GM21390 (cell line): ENCODE data around the gene MBTPS1.

Experiments used
- ATAC-seq: cut with Tn5 transposase; IDR thresholded peaks from one replicate; pipeline ENCODE4 v1.9.1; 2021; ENCODE audit not compliant: unreplicated experiment

Gene MBTPS1

DNA sequence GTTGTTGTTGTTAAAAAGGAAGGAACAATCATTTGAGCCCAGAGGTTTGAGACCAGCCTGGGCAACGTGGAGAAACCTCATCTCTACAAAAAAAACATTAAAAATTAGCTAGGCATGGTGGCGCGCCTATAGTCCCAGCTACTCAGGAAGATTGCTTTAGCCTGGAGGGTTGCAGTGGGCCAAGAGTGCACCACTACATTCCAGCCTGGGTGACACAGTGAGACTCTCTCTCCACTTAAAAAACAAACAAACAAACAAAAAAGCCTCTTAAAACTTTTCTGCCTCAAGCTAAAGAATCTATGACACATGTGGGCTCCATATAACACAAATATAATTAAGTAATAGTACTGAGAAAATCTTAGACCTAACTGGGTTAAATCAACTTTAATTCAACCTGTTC lies 12.5 kb downstream of the MBTPS1 start:
- no peak for ATAC-seq

DNA sequence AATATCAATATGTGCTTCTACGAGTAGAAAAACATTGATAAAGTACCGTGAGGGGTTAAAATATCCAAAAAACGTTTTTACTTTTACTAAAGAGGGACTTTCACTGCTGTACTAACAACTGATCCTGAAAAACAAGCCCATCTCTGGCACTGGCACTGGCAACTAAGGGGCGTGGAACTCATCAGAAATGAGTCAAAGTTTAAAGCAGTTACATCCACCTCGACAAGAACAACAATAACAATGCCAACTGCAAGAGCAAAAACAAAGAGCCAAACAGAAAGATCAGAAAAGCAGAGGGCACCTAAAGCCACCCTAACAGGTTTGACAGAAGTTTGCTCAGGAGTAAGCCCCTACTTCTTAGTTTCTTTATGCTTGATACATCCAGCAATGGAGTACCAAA lies 13.1 kb downstream of the MBTPS1 start:
- ATAC-seq: no peak

DNA sequence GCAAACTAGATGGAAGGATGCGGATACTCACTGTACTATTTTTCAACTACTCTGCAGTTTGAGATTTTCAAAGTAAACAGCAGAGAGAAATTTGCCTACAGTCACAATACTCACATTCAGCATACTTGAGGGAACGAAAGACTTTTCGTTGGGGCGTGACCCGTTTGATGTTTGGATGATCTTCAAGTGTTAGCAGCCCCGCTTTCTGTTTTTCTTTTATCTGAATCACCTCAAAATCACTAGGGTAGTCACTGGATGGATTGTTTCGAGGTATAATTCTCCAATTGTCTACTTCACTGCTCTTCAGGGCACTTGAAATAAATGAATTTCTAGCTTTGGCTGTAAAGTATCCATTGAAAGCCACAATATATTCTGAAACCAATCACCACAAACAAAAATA lies 17.8 kb downstream of the MBTPS1 start:
- no peak for ATAC-seq

DNA sequence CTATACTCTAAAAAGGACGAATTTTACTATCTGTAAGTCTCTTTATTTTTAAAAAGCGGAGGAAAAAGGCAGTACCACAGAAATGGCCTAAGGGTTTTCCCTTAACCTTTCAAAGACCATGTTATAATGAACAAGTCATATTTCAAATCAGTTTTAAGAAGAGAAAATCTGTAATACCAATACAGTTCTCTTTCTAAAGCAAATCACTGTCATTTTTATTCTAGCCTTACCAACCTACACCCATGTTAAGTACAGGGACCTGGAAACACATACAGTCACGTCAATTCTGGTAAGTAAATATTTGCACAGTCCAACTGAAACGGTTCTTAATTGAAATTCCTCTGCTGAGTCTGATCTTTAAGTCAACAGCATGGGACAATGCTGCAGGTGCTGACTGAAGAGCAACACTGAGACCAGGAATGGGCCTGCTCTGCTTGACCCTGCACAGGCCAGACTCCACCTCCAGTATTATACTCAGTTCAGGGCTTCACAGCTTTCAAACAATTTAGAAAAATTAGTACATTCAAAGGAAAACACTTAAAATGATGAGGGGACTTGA lies 20.2 kb downstream of the MBTPS1 start:
- no peak for ATAC-seq

DNA sequence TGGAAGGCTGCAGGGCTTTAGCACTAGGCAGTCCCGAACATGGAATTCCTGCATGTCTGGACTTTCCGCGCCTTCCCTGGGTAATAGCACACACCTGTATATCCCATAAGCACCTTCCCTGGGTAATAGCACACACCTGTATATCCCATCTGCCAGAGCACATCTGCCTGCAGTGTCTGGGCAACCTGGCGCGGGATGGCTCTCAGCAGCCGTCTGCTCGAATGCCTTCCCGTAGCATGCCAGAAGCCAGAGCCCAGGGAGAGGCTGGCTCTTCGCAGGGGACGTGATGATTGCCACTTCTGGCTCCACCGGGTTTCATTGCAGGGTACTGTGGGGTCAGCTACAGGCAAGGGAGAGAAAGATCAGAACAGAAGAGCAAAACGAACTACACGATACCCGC lies 21.3 kb downstream of the MBTPS1 start:
- no peak for ATAC-seq

DNA sequence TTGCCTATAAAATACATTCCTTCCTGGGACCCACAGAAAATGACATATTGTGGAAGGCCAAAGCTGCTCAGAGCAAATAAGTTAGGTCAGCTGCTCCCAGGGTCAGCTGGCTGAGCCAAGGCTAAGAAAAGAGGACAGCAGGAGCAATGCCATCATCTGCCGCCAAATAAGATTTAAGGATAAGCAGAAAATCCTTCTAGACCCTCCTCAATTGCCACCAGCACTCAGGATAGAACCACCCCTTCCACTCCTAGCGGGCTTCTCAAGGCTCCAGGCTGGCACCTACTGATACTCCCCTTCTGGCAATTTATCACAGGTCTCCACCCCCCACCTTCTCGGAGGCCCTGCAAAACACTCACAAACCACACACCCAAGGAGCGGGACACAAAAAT lies 22.9 kb downstream of the MBTPS1 start:
- ATAC-seq: no peak

DNA sequence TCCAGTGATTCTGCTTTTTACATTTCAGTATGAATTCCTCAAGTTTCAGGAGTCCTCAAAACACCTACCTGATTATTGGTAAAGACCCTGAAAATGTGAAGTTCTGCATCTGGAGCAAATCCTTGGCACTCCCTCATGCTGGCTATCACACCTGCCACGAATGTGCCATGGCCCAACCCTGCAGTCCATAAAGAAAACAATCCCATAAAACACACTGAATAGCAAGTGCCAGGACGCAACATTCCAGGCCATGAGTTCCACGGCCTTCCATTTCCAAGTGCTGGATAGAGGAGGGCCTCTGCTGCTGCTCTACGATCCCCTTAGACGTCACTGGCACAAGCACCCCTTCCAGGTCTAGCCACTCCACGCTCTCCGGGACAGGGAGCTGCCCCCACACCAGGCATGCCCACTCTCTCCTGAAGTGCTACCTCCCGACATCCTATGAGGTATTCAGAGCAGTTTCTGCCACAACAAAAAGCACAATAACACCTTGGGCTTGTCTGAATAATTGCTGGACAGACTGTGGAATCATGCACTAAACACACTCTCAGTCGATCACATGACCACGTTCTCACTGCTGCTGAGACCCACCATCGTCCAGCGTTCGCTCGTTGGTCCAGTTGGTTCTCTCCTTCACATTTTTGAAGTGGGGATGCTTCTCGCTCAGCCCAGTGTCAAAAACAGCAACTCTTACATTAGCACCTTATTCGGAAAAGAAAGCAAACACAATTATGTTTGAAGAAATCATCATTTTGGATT lies 23.4 kb downstream of the MBTPS1 start:
- no peak for ATAC-seq

DNA sequence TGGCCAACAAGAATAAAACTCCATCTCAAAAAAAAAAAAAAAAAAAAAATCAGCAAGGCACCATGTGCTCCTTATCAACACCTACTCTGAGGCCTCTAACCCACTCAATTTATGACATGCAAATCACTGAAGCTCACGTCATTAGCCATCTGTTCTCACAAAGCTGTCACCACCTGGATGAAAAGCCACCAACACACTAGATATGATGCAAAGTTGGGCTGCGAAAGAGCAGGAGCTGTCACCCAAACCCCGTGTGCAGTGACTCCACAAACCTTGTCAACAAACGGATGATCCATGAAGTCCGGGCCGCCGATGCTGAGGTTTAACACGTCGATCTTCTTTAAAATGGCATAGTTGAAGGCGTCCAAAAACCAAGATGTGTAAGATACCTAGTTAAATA lies 25.3 kb downstream of the MBTPS1 start:
- ATAC-seq: no peak

DNA sequence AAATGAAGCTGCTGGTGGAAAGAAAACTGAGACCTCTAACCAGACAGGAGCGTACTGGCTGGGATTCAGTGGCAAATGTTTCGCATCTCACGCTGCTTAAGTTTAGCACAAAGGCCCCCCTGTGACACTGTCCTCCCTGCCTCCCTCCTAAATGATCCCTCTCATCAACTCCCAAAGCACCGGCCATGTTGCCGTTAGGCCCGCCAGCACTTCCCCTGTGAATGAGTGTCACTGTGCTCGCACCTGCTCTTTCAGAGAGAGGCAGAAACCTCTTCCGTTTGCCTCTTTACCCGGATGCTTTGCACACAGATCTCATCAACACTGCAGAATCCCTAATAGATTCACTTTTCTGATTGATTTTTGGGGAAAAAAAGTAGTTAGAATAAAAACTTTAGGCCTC lies 26.5 kb downstream of the MBTPS1 start:
- no peak for ATAC-seq

DNA sequence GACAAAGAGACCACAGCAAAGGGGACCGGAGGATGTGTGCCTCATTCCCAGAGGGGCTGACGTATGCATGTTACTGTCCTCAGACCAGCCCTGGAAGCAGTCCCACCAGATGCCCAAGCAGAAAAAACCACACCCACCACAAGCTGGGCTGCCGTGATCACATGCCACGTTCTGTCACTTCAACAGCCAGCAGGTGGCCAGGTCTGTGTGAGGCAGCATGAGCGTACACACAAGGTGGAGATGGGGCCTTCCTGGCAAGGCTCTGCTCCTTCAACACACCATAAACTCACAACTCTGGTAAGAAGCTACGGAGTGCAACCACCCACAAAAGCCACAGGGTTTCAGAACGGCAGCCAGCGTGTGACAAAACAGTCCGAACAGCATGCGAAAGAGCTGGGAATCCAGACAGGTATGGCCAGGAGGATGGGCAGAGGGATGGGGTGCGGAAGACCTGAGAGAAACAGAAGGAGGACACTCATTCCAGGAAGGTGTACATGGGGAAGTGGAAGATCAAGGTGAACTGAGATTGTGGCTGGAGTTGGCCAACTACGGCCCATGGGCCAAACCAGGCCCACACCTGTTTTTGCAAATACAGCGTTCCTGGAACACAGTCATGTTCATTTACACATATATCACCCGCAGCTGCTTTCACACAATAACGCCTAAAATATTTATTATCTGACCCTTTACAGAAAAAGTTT lies 27.9 kb downstream of the MBTPS1 start:
- ATAC-seq: peak; percentile 80

DNA sequence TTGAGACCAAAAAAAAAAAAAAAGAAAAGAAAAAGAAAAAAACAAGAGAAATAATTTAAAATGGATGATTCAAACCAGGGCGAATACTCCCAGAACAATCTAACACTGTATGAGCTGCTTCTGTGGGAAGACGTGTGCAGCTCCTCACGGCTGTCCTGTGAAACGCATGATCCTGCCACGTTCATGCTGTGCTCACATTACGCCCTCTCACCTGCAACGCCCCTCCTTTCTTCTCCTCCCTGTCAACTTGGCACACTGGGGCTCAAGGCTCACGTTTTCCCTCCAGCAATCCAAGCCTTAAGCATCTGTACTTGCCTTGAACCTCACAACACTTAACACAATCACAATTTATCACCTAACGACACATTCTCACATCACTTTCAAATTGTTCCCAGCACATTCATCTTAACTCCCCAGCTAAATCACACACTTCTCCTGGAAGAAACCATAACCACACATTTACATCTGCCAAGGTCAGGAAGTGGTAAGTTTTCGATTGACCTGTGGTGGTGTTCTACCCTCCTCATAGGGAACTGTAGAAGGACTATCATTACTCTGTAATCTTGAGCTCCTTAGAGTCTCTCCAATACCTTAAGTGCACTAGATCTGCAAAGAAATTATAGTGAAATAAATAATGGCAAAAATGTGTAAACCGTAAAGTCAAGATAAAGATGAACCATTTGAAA lies 29.1 kb downstream of the MBTPS1 start:
- no peak for ATAC-seq

DNA sequence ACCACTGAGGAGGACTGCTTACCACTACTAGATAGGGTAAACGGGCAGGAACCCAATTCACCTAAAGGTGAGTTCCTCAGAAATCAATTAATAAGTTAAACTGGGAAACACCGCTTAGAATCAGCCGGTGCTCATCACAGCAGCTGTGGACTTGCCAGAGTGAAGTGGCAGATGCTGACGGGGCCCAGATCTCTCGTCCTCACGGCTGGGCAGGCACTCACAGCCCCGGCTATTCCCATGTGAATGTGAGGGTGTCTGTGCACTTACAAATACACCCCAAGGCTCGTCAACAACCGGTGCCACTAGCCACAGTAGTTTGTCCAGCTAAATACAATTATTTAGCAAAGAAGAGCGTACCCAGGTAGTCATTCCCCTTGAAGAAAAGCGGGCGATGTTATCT lies 29.7 kb downstream of the MBTPS1 start:
- ATAC-seq: no peak

DNA sequence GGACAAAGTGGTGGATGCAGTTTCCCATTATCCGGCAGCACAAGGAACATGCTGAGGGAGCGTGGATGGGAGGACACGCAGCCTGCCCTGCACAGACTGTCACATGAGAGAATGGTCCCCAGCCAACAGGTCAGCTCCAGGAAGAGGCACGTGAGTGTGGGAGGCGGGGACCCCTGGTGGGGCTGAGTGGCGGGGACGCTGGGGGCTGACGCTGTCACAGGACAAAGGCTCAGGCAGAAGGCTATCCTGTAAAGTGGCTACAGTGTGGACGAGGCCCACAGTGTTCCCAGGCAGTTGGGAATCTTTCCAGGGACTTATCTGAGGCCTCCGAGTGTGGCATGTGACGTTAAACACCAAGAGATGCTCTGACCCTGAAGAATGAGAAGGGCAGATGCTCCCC lies 30.4 kb downstream of the MBTPS1 start:
- no peak for ATAC-seq

DNA sequence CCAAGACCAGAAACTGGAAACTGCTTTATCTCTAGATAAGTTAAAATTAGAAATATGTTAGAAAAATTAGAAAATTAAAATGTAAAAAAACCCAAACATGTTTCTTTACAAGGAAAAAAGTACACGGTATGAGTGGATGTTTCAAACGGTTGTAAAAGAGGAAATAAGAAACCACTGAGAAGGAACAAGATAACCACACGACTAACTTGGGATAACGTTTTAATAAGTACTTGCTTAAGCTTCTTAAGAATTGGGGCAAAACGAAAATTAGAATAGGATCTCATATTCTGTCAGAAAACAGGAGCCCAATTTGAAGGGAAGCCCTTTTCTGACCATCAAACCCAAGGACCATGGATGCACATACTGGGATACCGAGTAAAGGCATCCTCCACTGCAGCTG lies 31.0 kb downstream of the MBTPS1 start:
- no peak for ATAC-seq

DNA sequence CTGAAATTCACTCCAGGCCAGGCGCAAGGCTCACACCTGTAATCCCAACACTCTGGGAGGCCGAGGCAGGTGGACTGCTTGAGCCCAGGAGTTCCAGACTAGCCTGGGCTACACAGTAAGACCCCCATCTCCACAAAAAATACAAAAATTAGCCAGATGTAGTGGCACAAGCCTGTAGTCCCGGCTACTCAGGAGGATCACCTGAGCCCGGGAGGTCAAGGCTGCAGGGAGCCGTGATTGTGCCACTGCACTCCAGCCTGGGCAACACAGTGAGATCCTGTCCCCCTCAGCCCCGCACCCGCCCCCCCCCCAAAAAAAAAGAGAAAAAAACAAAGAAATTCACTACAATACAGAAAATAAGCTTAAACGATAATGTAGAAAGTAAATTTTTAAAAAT lies 31.5 kb downstream of the MBTPS1 start:
- ATAC-seq: no peak

DNA sequence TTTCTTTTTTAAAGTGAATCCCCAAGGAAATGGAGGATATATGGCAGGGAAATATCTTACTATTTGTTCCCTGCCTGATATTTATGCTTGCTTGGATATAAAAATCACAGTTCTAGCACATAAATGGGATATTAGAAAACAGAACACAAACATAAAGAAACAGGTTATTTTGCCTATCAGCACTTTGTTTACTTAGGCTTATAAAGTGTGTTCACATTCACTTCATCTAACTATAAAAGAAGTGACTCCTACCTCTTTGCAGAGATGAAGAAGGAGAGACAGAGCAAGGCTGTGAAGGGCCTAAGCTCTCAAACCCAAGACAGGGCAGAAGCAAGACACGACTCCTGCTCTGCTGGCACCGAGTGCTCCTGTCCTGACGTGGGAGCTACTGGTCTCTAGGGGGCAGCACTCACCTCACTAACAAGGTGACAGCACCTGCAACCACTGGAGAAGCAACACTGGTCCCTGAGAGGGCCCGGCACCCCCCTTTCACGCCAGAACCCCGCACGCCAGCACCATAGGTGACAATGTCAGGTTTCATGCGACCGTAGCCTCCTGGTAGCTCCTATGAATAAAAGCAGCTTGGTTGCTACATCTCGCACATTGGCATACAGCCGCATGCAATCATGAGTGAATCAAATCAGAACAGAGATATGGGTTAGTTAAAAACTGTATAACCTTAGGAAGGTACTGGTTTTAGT lies 32.0 kb downstream of the MBTPS1 start:
- peak; percentile 42 for ATAC-seq

DNA sequence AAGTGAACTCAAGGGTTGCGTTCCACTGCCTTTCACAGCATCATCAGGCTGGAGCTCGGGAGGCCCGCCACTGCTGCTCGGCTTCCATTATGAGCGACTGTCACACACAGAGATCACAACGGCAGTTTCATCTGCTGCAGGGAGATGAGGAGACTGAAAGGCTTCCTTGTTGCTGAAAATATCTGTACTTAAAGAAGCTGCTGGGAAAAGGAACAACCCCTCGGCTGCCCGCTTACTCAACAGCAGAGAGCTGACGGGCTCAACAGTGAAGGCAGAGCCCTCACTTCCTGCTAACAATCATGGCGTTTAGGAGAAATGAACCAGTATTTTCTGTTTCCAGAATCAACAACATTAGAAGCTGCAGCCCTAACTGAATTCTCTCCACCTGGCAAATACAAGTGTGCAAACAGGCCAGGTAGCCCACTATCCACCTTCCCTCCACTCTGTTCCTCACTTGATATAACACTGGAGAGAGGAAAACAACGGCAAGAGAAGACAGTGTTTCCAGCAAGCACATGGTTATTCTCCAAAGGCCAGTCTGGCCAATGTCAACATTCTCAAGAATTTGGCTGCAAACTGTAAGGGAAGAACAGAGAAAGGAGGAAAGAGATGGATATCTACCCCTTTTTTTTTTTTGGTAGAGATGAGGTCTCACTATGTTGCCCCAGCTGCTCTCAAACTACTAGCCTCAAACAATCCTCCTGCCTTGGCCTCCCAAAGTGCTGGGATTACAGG lies 33.7 kb downstream of the MBTPS1 start:
- no peak for ATAC-seq

DNA sequence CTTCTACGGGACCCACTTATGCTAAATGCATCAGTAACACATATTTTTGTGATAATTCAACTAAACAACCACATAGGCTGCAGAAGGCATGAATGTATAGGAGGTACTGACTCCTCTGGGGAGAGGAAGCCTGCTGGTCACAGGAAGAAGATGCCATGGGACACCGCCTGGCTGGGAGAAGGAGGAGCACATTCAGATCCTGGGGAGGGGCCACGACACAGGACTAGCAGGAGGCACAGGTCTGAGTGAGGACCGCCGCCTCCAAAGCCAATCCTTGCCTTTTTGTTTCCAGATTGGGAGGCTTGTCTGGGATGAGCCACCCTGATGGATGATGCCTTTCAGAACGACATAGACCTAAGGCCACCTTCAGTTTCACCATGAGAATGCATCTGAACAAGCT lies 34.6 kb downstream of the MBTPS1 start:
- no peak for ATAC-seq

DNA sequence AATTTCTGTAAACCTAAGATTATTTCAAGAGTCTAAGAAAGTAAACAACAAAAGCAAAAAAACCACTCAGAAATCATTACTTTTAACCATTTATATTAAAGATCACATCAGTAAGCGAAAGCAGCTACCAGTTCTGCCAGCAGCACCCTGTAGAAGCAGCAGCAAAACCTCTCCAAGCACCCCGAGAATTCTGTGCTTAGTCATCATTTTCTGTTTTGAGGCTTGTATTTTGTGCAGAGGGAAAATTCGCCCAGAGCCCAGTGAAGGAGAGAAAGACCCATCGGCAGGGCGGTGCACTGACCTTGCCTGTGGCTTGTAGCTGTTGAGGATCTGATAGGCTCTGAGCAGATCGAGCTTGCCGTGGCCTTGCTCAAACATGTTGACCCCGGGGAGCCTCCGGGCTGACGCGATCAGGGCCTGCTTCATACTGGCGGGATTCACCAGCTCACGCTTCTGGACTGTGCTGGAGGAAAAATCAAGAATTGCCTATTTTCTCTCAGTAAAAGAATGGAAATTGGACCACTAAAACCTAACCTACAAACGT lies 35.2 kb downstream of the MBTPS1 start:
- no peak for ATAC-seq

DNA sequence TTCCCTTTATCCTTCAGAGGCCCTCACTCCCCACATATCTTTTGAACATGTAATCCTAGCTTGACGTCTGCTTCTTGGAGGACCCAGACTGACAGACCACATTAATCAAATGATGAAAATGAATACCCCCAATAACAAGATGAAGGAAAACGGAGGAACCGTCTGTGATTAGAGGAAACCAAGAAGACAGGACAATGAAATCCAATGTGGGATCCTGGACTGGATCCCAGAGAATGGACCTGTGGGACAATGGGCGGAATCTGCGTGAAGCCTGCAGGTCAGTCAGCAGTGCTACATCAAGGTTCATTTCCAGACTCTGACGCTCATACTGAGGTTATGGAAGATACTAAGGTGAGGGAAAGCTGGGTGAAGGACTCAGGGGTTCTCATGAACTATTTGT lies 35.9 kb downstream of the MBTPS1 start:
- no peak for ATAC-seq
